Mesenchymal stem cell (in vitro differentiated cells and primary cell): ENCODE data around the gene AGGF1.

Source experiments
- DNase-seq: peaks from one replicate; pipeline ENCODE4 v3.0.0-alpha.2; 2013
- H2AFZ ChIP-seq: one replicate; pipeline ENCODE4 v1.6.1; 2013; ENCODE audit warnings: low read depth, mild to moderate bottlenecking, control low read depth, inconsistent platforms, low read length, moderate library complexity
- H2AK5ac ChIP-seq: 2 replicates; pipeline ENCODE4 v1.6.1; 2013; ENCODE audit warnings: low read length, moderate library complexity, mild to moderate bottlenecking, inconsistent platforms; ENCODE audit not compliant: severe bottlenecking
- H2BK120ac ChIP-seq: one replicate; pipeline ENCODE4 v1.6.1; 2013; ENCODE audit warnings: low read depth, mild to moderate bottlenecking, inconsistent platforms, low read length, moderate library complexity
- H2BK12ac ChIP-seq, 2 experiments: one replicate each; pipeline ENCODE4 v1.6.1; 2013; ENCODE audit warnings: inconsistent platforms in 2 of 2, low read length in 2 of 2, mild to moderate bottlenecking in 2 of 2, moderate library complexity in 2 of 2, control low read depth in 1 of 2
- H2BK15ac ChIP-seq: one replicate; pipeline ENCODE4 v1.6.1; 2013; ENCODE audit warnings: mild to moderate bottlenecking, low read depth, inconsistent platforms; ENCODE audit not compliant: poor library complexity, severe bottlenecking
- H2BK5ac ChIP-seq: 2 replicates; pipeline ENCODE4 v1.6.1; 2013; ENCODE audit warnings: low read depth, mild to moderate bottlenecking, low read length, control low read depth, inconsistent platforms; ENCODE audit not compliant: poor library complexity, severe bottlenecking
- H3K14ac ChIP-seq, 2 experiments: one replicate each; pipeline ENCODE4 v1.6.1; 2013; ENCODE audit warnings: inconsistent platforms in 2 of 2, low read length in 2 of 2, control low read depth in 1 of 2, mild to moderate bottlenecking in 1 of 2, moderate library complexity in 1 of 2
- H3K18ac ChIP-seq, 2 experiments: one replicate each; pipeline ENCODE4 v1.6.1; 2013; ENCODE audit warnings: inconsistent platforms in 2 of 2, low read length in 2 of 2, control low read depth in 1 of 2, low read depth in 1 of 2, mild to moderate bottlenecking in 1 of 2
- H3K23ac ChIP-seq, 2 experiments: one replicate each; pipeline ENCODE4 v1.6.1; 2013; ENCODE audit warnings: inconsistent platforms in 2 of 2, low read length in 2 of 2, mild to moderate bottlenecking in 2 of 2, moderate library complexity in 2 of 2, control low read depth in 1 of 2
- H3K27ac ChIP-seq: 2 replicates; pipeline ENCODE4 v1.5.1; 2013; ENCODE audit warnings: mild to moderate bottlenecking, moderate library complexity, low read length, control low read depth, inconsistent platforms; ENCODE audit not compliant: poor library complexity, severe bottlenecking
- H3K27me3 ChIP-seq, 2 experiments: 2 replicates each; pipeline versions ENCODE4 v1.6.1 to v1.7.0; 2013; ENCODE audit warnings: low read length in 2 of 2, mild to moderate bottlenecking in 2 of 2, moderate library complexity in 2 of 2, control low read depth in 1 of 2, inconsistent platforms in 1 of 2; ENCODE audit not compliant: control insufficient read depth in 1 of 2, insufficient read depth in 1 of 2
- H3K36me3 ChIP-seq, 2 experiments: 2 replicates each; pipeline versions ENCODE4 v1.6.1 to v1.7.0; 2013; ENCODE audit warnings: low read length in 2 of 2, control low read depth in 1 of 2, inconsistent platforms in 1 of 2, low read depth in 1 of 2, mild to moderate bottlenecking in 1 of 2; ENCODE audit not compliant: insufficient read depth in 2 of 2, control insufficient read depth in 1 of 2
- H3K4ac ChIP-seq, 2 experiments: one replicate each; pipeline ENCODE4 v1.6.1; 2013; ENCODE audit warnings: inconsistent platforms in 2 of 2, low read length in 2 of 2, mild to moderate bottlenecking in 2 of 2, moderate library complexity in 2 of 2, control low read depth in 1 of 2, low read depth in 1 of 2
- H3K4me1 ChIP-seq: 2 replicates; pipeline ENCODE4 v1.6.1; 2013; ENCODE audit warnings: low read depth, low read length, control low read depth; ENCODE audit not compliant: control insufficient read depth, insufficient read depth
- H3K4me2 ChIP-seq: 2 replicates; pipeline ENCODE4 v1.6.1; 2013; ENCODE audit warnings: low read length, mild to moderate bottlenecking, inconsistent platforms; ENCODE audit not compliant: poor library complexity, severe bottlenecking
- H3K4me3 ChIP-seq, 2 experiments: 2 replicates each; pipeline versions ENCODE4 v1.5.1 to v1.7.0; 2013; ENCODE audit warnings: low read length in 2 of 2, mild to moderate bottlenecking in 2 of 2, control low read depth in 1 of 2, low read depth in 1 of 2; ENCODE audit not compliant: insufficient read depth in 1 of 2
- H3K79me1 ChIP-seq: replicated peaks from 2 replicates; pipeline ENCODE4 v1.6.1; 2013; ENCODE audit warnings: mild to moderate bottlenecking, control low read depth, low read length, inconsistent platforms; ENCODE audit not compliant: poor library complexity, severe bottlenecking
- H3K9ac ChIP-seq: 2 replicates; pipeline ENCODE4 v1.7.0; 2013; ENCODE audit warnings: mild to moderate bottlenecking, low read length, moderate library complexity
- H3K9me3 ChIP-seq: 2 replicates; pipeline ENCODE4 v1.7.0; 2013; ENCODE audit warnings: mild to moderate bottlenecking, low read length; ENCODE audit not compliant: control insufficient read depth
- H4K8ac ChIP-seq: one replicate; pipeline ENCODE4 v1.6.1; 2013; ENCODE audit warnings: inconsistent platforms, mild to moderate bottlenecking, low read length, moderate library complexity
- H4K91ac ChIP-seq: one replicate; pipeline ENCODE4 v1.6.1; 2013; ENCODE audit warnings: mild to moderate bottlenecking, low read length, inconsistent platforms
- WGBS: methylation state at CpG from one replicate; pipeline ENCODE4 v1.1.7; 2013; ENCODE audit warnings: mixed read lengths; 5-methylcytosine and 5-hydroxymethylcytosine counted together

AGGF1 gene

DNA sequence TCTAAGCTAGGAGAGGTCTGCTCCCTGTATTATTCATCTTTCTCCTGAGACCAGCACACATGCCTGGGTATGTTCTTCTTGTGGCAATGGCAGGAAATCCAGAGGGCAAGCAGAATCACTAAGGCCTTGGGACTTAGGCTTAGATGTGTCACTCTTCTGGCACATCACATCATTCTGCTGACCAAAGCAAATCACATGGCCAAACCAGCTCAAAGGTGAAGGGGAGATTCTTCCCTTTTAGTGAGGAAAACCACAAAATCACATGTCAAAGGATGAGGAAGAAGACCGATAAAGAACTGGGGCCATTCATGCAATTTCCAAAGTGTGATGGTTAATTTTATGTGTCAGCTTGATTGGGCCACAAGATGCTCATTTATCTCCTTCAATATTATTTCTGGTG lies 5.7 kb upstream of the AGGF1 start:
- Histone ChIP-seq H3K23ac (no peak overlapping the region), H3K79me1 (no peaks in the 10 kb centered on the region), H3K27ac (no peak overlapping the region), H3K4me1 (no peaks in the 10 kb centered on the region), H3K9ac (no peak overlapping the region), H3K27me3 (peaks cover 0 to 17% of the 10 kb centered on the region in 2 experiments), H4K8ac (no peak overlapping the region), H3K4ac (no peak overlapping the region), H2BK120ac (no peak overlapping the region), H3K36me3 (no peaks in the 10 kb centered on the region), H3K4me3 (no peak overlapping the region), H2BK12ac (no peak overlapping the region), H2BK5ac (no peak overlapping the region), H3K4me2 (no peak overlapping the region), H4K91ac (no peak overlapping the region), H3K14ac (no peak overlapping the region), H2AK5ac (no peak overlapping the region), H3K9me3 (no peaks in the 10 kb centered on the region), H2AFZ (no peak overlapping the region), H2BK15ac (no peak overlapping the region), H3K18ac (no peak overlapping the region)
- 100% methylated on average over 1 of the region's 1 CpG for WGBS
- no peak for DNase-seq

DNA sequence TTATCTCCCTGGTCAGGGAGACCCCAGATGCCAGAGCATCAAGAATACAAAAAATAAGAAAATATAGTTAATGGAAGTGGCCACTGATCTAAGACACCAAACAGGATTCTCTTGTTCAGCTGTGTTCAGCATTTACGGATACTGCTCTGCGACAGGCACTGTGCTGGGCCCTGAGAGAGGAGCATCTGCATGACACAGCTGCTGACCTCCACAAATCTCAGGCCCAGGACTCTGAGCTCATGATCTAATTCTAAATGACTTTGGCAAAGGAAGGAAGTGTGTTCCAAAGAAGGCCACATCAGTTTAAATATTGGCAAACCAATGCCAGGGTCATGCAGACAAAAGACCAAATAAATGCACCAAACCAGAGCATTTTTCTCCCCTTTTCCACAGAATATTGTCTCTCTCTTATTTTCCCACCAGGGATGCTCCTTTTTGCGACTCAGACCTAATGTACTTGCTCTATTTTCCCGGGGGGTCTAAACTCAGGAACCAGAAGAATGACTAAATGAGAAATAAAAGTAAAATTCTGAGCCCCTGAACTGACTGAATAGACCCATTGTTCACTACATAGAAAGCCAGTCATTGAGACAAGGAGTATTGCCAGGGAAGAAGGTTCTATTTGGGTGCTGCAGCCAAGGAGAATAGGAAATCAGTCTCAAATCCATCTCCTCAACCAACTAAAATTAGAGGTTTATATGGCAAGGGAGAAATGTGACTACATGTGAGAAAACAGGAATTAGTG lies 1.4 kb upstream of the AGGF1 start:
- no peak overlapping the region for H4K91ac ChIP-seq

DNA sequence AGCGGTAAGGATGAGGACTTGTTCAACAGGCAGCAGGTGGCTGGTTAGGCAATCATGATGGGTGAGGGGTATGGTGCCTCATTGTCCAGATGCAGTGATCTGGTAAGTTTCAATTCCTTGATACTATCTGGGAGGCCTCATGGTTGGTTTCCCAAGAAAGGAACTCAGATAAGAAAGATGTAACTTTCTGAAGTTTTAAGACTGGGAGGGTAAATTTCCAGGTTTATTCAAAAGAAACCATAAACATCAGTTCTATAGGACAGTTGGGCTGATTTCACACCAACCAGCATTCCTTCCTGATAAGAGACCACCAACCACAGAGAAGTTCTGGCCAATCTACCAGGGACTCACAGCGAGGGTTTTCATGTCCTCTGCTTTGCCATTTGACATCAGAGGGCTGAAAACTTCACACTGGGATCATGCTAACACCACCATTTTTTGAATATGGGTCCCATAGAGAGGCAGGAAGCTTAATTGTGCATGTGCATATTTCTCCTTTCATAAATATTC lies 773 bp upstream of the AGGF1 start:
- H3K4ac ChIP-seq = peak overlapping the region; percentile 29 to 46
- no peak overlapping the region for H2BK12ac ChIP-seq
- no peak overlapping the region for H3K14ac ChIP-seq
- H2BK5ac ChIP-seq = no peak overlapping the region
- peaks cover 1% of the 10 kb centered on the region for H3K4me1 ChIP-seq
- H3K9me3 ChIP-seq = no peaks in the 10 kb centered on the region
- H3K4me3 ChIP-seq = peak overlapping the region in 1 of 2 experiments; percentile 92
- H2BK15ac ChIP-seq = no peak overlapping the region
- H3K27me3 ChIP-seq = no peaks in the 10 kb centered on the region
- H3K23ac ChIP-seq = no peak overlapping the region
- WGBS = 97% methylated on average over 2 of the region's 2 CpGs
- H3K79me1 ChIP-seq = peaks cover 7% of the 10 kb centered on the region
- DNase-seq = no peak
- H3K4me2 ChIP-seq = peak overlapping the region; percentile 59
- H3K18ac ChIP-seq = no peak overlapping the region
- H3K9ac ChIP-seq = peak overlapping the region; percentile 95
- no peak overlapping the region for H4K91ac ChIP-seq
- no peak overlapping the region for H2BK120ac ChIP-seq
- no peak overlapping the region for H2AFZ ChIP-seq
- peak overlapping the region; percentile 90 for H4K8ac ChIP-seq
- H3K27ac ChIP-seq = peak overlapping the region; percentile 97
- no peak overlapping the region for H2AK5ac ChIP-seq
- peaks cover 0 to 2% of the 10 kb centered on the region in 2 experiments for H3K36me3 ChIP-seq

More for the DNA sequence above, 1.4 kb upstream of the AGGF1 start:
- H2AFZ ChIP-seq = no peak overlapping the region
- no peak overlapping the region for H3K27ac ChIP-seq
- no peak overlapping the region for H2BK120ac ChIP-seq
- no peak overlapping the region for H2BK15ac ChIP-seq
- no peak overlapping the region for H3K9ac ChIP-seq
- 100% methylated on average over 3 of the region's 4 CpGs for WGBS
- H2BK5ac ChIP-seq = no peak overlapping the region
- H2AK5ac ChIP-seq = no peak overlapping the region
- peaks cover 1% of the 10 kb centered on the region for H3K4me1 ChIP-seq
- H3K4ac ChIP-seq = no peak overlapping the region
- H3K36me3 ChIP-seq = no peaks in the 10 kb centered on the region
- peaks cover 0 to 1% of the 10 kb centered on the region in 2 experiments for H3K27me3 ChIP-seq
- H3K23ac ChIP-seq = no peak overlapping the region
- H2BK12ac ChIP-seq = no peak overlapping the region
- no peak overlapping the region for H3K18ac ChIP-seq
- H4K8ac ChIP-seq = no peak overlapping the region
- no peak overlapping the region for H3K4me3 ChIP-seq
- no peak overlapping the region for H3K14ac ChIP-seq
- H3K9me3 ChIP-seq = no peaks in the 10 kb centered on the region
- H3K4me2 ChIP-seq = no peak overlapping the region
- peaks cover 7% of the 10 kb centered on the region for H3K79me1 ChIP-seq
- DNase-seq = no peak

DNA sequence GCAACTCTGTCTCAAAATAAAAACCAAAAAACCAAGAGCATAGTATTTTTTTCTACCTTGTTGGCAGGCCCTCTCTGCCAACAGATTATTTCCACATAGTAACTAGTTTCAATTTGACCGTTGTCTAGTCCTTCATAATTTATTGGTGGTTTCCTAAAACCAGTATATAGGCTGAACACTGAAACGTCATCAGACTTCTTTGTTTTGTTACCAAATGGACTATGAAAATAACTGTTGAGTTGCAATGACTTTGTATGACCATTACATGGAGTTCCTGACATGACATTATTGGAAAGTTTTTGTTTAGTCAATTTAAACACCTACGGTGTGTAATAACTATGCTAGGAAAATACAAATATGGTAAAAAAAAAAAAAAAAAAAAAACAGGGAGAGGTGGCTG lies 1.7 kb downstream of the AGGF1 start:
- Histone ChIP-seq H3K4me1 (peaks cover 1% of the 10 kb centered on the region), H3K23ac (no peak overlapping the region), H2AK5ac (no peak overlapping the region), H3K9me3 (no peaks in the 10 kb centered on the region), H2BK15ac (no peak overlapping the region), H3K9ac (no peak overlapping the region), H3K18ac (no peak overlapping the region), H3K14ac (no peak overlapping the region), H3K4me2 (no peak overlapping the region), H2BK12ac (no peak overlapping the region), H2AFZ (no peak overlapping the region), H2BK120ac (no peak overlapping the region), H3K27ac (no peak overlapping the region), H3K27me3 (no peaks in the 10 kb centered on the region), H3K4me3 (peak overlapping the region in 1 of 2 experiments; percentile 92), H3K79me1 (peaks cover 7% of the 10 kb centered on the region), H2BK5ac (no peak overlapping the region), H4K91ac (no peak overlapping the region), H3K4ac (no peak overlapping the region), H3K36me3 (peaks cover 0 to 27% of the 10 kb centered on the region in 2 experiments), H4K8ac (no peak overlapping the region)
- 96% methylated on average over 3 of the region's 3 CpGs for WGBS
- no peak for DNase-seq
